GM18526 (cell line): ENCODE results near the gene CRYBA1.

Experiments used
- POLR2A ChIP-seq: IDR thresholded peaks from 3 replicates; pipeline ENCODE4 v1.6.1; 2011; ENCODE audit not compliant: insufficient read length; ENCODE audit errors: extremely low read depth

Gene CRYBA1

DNA sequence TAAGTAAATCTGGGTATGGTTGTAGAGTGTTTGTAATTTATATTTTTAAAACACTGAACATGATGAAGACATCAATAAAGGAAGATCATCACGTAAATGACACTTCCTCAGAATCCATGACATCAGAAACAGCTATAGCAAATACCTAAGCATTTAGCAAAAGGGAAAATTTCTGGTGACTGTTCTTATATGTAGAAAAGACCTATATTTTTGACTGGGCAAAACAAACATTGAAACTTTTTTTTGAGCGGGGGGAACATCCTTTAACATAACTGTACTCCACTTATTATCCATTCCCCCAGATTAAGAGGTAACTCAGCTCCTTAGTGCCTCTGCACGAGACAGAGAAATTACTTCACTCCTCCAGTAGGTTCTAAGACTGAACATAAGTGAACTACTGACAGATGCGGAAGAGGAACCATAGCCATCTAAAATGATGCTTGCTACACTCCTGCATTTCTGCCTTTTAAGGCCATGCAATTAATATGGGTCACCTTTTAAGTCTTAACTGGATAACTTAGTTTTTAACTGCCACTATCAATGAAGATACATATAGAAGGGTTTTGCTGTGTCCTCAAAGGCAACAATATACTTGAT, 9.4 kb downstream of the CRYBA1 start:
- no peak for TF ChIP-seq POLR2A

DNA sequence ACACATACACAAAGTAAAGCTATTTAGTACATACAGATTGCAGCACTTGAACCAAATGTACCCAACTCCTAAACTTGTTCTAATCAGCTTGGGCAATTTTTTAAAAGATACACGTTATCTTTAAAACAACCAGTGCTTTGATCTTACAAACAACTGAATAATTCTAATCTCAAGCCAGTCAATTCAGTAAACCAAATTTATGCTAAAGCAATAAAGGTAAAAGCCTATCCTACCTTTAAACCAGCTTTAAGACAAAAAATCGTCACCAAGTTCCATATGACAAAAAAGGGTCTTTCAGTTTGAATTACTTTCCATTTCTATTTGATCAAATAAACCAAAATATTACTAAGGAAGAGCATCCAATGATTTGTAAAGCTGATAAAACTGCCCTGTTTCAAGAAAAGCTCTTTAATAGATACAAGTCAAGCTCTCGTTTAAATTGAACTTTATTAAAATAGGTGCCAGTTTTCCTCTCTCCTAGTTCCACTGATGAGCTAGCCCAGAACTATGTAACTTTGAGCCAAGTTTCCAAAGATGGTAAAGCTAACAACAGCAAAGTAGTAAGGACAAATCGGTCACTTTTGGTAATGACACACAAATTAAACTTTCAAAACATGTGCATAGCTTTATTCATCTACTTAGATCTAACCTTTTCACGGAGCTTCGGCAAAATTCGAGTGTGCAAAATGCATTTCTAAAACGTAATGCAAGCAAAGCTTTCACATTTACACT, 10.2 kb downstream of the CRYBA1 start:
- TF ChIP-seq POLR2A = no peak

DNA sequence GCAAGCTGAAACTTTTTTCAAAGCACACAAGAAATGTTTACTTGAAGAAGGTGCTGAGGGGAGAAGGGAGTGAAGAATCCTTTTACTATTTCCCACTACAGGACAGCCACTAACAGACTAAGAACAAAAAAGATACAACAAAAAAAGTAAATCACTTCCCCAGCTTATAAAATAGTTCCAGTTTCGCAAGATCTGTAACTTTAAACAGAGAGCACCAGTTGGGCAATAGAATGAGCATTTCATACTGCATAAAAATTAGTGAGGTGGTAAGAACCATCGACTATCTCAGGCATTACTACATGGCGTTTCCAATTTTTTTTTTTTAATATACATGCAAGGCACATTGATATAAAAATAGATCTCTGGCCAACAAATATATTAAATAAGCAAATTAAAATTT, 11.1 kb downstream of the CRYBA1 start:
- no peak for TF ChIP-seq POLR2A

DNA sequence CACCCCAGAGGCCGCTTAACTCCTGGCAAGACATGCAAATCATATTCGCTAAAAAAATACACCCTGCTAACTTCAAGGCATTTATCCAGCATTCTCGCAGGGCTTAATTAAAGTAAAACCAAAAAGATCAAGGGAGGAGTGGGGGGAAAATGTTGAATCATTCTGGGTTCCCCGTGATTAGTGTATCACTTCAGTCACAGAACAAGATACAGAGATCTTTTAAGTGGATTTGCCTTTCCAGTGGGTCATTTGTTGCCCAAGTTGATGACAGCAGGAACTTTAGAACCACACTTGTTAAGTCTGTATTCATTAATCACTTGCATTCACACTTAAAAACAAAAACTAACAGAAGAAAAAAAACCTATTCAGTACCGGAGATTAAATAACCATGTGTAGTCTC, 17.3 kb downstream of the CRYBA1 start:
- TF ChIP-seq POLR2A = no peak

DNA sequence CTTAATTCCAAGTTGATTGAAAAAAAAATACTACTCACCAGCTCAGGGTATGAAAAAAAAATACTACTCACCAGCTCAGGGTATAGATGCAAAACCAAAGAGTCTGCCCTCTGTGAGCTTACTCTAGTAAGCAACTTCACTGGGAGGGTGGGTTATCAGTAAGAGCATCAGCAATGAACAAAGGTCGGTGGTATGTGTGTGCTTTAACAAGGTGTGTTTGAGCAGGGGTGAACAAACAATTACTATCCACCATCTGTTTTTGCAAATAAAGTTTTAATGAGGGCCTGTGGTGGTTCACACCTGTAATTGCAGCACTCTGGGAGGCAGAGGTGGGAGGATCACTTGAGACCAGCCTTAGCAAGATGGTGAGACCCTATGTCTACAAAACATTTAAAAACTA, 27.3 kb downstream of the CRYBA1 start:
- no peak for TF ChIP-seq POLR2A

DNA sequence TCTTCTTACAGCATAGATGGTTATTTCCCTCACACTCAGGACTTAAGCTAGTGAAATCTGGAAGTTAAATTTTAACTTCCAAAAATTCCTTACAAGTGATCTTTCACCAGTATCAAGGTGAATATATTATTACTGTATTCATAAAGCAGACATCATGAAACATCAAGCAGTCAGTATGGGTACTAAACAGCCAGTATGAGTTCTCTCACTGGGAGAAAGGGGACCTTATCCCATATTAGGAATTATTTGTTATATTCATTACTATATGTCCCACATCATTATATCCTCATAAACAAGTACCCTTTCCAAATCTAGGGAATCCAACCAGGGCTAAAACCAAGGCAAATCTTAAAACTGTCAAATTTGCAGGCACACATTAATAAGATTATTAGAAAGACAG, 32.0 kb downstream of the CRYBA1 start:
- TF ChIP-seq POLR2A = no peak

DNA sequence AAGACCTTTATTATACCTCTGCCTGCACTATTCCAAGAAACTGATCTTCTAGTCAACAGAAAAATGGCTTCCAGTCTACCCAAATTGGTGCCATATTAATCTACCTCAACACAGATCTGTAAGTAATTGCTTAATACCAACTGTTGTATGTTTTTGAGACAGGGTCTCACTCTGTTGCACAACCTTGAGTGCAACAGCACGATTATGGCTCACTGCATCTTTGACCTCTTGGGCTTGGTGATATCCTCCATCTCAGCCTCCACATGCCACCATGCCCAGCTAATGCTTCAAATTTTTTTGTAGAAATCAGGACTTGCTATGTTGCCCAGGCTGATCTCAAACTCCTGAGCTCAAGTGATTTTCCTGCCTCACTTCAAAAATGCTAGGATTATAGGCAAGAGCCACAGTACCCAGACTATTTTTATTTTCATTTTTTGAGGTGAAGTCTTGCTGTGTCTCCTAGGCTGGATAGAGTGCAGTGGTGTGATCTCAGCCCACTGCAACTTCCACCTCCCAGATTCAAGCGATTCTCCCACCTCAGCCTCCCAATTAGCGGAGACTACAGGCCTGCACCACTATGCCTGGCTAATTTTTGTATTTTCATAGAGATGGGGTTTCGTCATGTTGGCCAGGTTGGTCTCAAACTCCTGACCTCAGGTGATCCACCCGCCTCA, 32.9 kb downstream of the CRYBA1 start:
- no peak for TF ChIP-seq POLR2A

DNA sequence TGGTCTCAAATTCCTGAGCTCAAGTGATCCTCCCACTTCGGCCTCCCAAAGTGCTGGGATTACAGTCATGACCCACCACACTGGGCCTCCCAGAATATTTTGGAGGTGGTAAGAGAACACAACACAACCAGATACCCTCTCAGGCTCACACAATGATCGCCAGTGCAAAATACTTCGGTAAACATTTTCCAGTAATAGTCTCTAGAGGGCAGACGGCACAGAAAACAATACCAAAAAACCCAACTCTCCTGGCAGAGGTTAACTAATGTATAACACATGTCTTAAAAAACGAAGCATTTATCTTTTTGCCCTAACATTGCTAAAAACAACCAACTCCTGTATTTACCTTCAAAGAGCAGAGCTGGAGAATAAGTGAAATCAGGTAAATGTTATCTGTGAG, 36.8 kb downstream of the CRYBA1 start:
- no peak for TF ChIP-seq POLR2A

DNA sequence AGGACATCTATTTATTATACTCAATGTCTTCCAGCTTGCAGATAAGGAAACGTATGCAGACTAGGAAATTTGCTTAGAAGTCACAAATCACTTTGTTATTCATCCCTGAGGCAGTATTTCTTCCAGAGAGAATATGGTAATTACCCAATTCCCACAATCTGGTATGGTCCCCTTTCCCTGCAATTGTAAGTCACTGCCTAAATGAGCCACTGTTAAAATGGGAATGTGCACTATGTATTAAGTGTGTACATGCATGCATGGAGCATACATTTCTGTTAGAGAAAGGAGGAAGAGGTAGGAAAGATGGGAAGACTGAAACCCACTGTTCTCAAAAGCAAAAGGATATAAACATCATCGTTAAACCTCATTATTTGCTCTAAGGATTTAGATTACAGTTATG, 37.3 kb downstream of the CRYBA1 start:
- TF ChIP-seq POLR2A = no peak

DNA sequence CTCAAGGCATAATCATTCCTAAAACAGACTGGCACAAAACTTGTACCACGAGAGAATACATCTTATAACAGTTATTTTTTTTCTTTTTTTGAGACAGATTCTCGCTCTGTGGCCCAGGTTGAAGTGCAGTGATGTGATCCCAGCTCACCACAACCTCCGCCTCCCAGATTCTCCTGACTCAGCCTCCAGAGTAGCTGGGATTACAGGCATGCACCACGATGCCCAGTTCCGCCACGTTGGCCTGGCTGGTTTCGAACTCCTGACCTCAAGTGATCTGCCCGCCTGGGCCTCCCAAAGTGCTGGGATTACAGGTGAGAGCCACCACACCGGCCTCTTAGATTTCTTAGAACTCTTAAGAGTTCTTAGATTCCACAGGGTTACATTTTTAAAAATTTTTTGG, 43.2 kb downstream of the CRYBA1 start:
- TF ChIP-seq POLR2A = no peak

DNA sequence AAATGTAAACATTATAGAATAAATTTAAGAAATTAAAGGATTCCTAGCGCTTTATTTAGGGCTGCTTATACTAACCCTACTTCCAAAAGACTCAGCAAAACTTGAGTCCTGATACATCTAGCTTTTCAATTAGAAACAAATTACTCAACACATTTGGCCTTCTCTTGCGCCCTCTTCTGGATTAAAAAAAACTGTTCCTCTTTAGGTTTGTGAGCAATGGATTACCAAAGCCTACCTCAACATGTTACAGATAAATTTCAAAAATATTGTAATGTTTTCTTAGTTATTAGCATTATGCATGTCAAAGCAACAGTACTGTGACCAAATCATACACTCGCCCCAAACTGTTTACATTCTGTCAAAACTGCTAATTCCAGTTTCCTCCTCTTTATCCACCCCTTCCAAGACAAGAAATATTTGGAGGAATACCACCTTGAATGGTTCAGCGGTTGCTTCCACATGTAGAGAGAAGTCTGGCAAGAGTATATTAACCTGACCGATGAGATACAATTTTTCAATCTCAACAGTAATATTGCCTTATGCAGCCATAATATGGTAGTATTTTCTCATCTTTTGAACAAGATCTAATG, 44.6 kb downstream of the CRYBA1 start:
- no peak for TF ChIP-seq POLR2A

DNA sequence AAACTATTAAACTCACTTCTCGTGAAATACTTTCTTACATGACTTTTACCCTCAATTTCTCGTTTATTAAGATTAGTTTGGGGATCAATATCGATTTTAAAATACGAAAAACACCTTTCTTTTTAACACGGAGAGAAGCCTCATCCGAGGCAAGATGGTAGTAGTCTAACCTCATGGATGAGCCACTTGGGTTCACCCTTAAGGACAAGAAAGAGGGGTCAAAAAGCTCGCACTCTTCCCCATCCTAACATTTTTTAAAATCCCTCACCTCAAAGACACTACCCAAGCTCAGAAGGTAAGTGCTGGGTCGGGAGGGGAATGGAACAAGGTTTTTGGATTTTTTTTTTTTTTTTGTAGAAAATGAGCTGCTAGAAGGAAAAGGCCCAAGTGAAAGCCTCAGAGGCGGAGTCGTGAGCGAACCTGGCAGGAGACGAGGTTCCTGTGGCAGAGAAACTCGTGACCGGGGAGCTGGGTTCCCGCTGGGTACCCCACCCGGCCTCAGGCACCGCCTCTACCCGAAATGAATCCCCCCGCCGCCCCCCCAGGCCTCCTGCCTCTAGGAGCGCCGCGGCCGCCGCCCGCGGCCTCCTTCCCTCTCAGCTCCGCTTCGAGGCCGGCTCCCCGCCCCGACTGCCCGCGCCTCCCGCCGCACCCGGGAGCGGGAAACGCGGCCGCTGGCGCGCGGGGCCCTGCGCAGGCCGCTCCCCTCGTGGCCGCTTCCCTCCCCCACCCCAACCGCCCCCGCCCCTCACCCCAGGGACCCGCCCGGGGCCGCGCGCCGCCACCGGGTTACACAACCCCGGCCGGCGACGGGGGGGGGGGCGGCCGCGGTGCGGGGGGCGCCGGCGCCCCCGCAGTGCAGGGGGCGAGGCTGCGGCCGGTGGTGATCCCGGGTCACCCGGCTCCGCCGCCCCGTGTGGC, 45.7 kb downstream of the CRYBA1 start:
- TF ChIP-seq POLR2A = peak; percentile 13

DNA sequence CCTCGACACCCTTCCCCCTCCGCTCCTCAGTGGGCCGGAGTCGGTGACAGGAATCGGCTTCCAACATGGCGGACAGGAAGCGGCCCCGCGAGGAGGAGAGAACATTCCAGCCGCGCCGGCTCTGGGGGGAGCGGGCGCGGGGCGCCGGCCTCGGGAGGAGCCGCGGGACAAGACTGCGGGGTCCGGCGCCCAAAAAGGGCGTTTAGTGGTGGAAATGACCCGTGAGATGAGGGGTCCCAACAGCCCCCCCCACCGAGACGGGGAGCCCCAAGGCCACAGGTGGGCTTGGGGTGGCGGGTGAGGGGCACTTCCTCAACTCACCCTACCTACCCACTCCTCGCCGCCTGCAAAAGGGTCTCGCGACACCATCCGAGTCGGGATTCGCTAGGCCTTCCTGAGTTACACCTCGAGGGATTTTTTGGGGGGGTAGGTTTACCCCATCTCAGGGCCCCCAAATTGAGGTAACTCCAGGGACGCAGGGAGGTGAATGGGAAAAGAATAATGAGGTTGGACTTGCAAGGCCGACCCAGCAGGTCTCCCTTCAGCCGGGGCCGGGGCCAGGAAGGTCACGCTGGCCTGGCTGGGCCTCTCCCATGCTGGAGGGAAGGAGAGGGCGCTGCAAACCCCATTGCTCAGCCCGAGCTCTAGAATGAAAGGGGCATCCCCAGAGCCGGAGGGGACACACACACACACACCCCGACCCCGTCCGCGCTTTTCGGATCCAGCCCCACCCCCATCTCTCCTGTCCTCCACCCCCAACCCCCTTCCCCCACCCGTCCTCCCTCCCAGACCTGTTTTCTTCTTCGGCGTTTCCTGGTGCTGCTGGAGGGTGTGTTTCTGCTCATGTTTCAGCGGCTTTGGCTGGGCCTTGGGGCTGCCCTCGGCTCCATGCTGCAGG, 46.6 kb downstream of the CRYBA1 start:
- no peak for TF ChIP-seq POLR2A

DNA sequence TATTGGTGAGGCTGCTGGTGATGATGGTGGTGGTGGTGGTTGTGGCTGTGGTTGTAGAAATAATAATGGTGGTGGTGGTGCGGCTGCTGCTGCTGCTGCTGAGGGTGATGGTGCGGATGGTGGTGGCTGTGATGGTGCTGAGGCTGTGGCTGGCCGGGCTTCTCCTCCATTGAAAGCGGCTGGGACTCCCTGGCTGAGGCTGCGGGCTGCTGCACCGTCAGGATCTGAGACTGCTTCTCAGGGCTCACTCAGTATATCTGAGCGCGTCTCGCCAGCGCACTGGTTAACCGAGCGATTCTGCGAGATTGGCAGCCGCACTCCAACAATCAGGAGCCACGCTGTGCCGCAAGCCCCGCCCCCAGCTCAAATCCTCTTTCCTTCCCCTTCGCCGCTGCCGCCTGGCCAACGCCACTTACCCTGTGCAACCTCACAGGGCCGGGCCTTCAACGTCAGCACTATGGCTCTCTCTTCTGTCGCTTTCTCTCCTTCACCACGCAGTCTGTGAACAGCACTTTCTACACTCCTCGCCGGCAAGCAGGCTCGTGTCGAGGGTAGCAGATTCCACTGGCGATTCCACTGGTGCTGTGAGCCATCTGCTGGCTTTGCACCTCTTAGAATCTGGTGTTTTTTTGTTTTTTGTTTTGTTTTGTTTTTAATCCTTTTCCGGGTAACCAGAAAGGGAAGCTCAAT, 47.4 kb downstream of the CRYBA1 start, which contains the start of gene NUFIP2:
Gene NUFIP2, minus strand, starts transcription at position 259 of the 690 bp plus-strand sequence. Its CDS starts 89 bp downstream, at position 170.
- peak; percentile 99 for TF ChIP-seq POLR2A

DNA sequence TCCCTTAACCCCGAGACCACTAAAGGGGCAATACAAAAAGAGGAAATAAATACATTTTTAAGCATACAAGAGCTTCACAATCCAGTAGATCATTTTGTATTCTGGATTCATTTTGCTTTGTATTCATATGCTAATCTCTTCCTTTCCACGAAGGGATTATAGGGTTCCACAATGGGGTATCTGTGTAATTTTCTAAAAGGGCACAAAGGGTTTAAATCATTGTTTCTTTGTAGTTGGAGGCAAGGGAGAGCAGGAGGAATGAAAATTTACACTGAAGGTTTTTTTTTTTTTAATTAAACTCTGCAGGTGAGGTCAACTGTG, 47.9 kb downstream of the CRYBA1 start:
- TF ChIP-seq POLR2A = no peak
